Heart left ventricle (tissue), 16 donors: ENCODE results near the gene UBP1. TPM values are rescaled to one million over a fixed set of nuclear protein-coding genes. Genes with fewer than 3 reads are reported as not detected.

Experiments used
- ATAC-seq, 4 donors: fragments of 200-7000 bp; cut with Tn5 transposase; one replicate each; pipeline ENCODE4 v1.9.1; 2020 to 2022; ENCODE audit warnings: moderate library complexity in 4 of 4, mild to moderate bottlenecking in 3 of 4, moderate number of reproducible peaks in 1 of 4
- DNase-seq, 5 donors: peaks; one replicate each; pipeline ENCODE4 v3.0.0-alpha.2; 2020
- H3K27ac ChIP-seq, 12 donors: fragments of 200-600 bp; sonication (generic) in 4 of 12; one replicate each; pipeline versions ENCODE4 v1.5.0 to v1.8.0; 2016 to 2022; ENCODE audit warnings: mild to moderate bottlenecking in 2 of 12
- H3K27me3 ChIP-seq, 9 donors: fragments of 200-600 bp; sonication (generic) in 2 of 9; one replicate each; pipeline versions ENCODE4 v1.5.1 to v1.8.0; 2016 to 2022; ENCODE audit warnings: mild to moderate bottlenecking in 3 of 9
- H3K36me3 ChIP-seq, 9 donors: fragments of 200-600 bp; sonication (generic) in 2 of 9; one replicate each; pipeline versions ENCODE4 v1.5.0 to v1.8.0; 2018 to 2022; ENCODE audit warnings: mild to moderate bottlenecking in 2 of 9
- H3K4me1 ChIP-seq, 12 donors: fragments of 200-600 bp; sonication (generic) in 4 of 12; one replicate each; pipeline versions ENCODE4 v1.5.0 to v1.8.0; 2016 to 2022; ENCODE audit warnings: mild to moderate bottlenecking in 3 of 12
- H3K4me3 ChIP-seq, 12 donors: fragments of 200-600 bp; sonication (generic) in 4 of 12; one replicate each; pipeline versions ENCODE4 v1.5.0 to v1.8.0; 2017 to 2022; ENCODE audit warnings: mild to moderate bottlenecking in 9 of 12, moderate library complexity in 4 of 12
- H3K9me3 ChIP-seq, 12 donors: fragments of 200-600 bp; sonication (generic) in 4 of 12; one replicate each; pipeline versions ENCODE4 v1.5.0 to v1.8.0; 2016 to 2022; ENCODE audit warnings: mild to moderate bottlenecking in 1 of 12
- CTCF ChIP-seq, 12 donors: fragments of 200-600 bp; sonication (generic) in 4 of 12; IDR thresholded peaks; one replicate each; pipeline versions ENCODE4 v1.5.0 to v1.8.0; 2018 to 2022; ENCODE audit warnings: antibody characterized with exemption in 12 of 12, mild to moderate bottlenecking in 5 of 12
- POLR2A ChIP-seq, 2 donors: fragments of 450-650 bp; IDR thresholded peaks; one replicate each; pipeline ENCODE4 v1.6.1; 2017; ENCODE audit warnings: antibody characterized with exemption in 2 of 2, mild to moderate bottlenecking in 2 of 2, moderate library complexity in 2 of 2
- WGBS, 4 donors: extraction: QIAGEN DNeasy Blood & Tissue Kit in 2 of 4; methylation state at CpG; one replicate each; pipeline versions ENCODE4 v1.1.5 to v1.1.7; 2013 to 2018; 5-methylcytosine and 5-hydroxymethylcytosine counted together
- intact Hi-C, 10 donors: fragments of 100-400 bp; cut with DNase I; formaldehyde crosslinking; loops; one replicate each; pipeline versions ENCODE4 v1.11.1 to v1.14.2; 2022
- long read RNA-seq, 3 donors: library from polyadenylated mRNA; unstranded; transcript quantifications; one replicate each; pipeline ENCODE4 v2.0.0, GENCODE V29; 2020 to 2021
- polyA plus RNA-seq, 2 donors: library from polyadenylated mRNA; stranded (reverse); fragments of 200-250 nt; gene quantifications; one replicate each; pipeline ENCODE4 v1.2.3, GENCODE V29; 2013
- total RNA-seq, 9 donors: library from RNA; depleted of rRNA in 2 of 9; stranded (reverse); fragments of >200 nt in 2 of 9; fragmentation: NEBNext Ultra II Directional in 3 of 9; extraction: Animal tissue kit (Norgen Biotek cat#: 25700) in 3 of 9; gene quantifications; one replicate each; pipeline versions ENCODE4 v1.1.0 to v1.2.4, GENCODE V29; 2016 to 2023
- donor health status: ischemic (EF 13 %, LVEDD 7.1; RV severe dilation, severe dysfunction).
- donor health status: healthy with polysubstance abuse.
- donor health status: DM: no; HTN: yes; CAD: no.
- donor health status: DM: no; HTN: no; CAD: no.
- donor health status: ischemic (EF 25% LVEDD 6.9; RV normal size, moderate dysfunction).
- donor health status: ischemic (EF 25% LVEDD 5.7; RV mildly dilated, moderate dysfunction).
- donor health status: healthy.
- donor health status: DM: yes; HTN: yes; CAD: no.
- donor health status: ischemic (EF 35%, LVEDD 5.7; RV mildly dilated, moderate dysfunction).
- donor health status: nonischemic (EF 11% LVEDD 7.7; RV severe dilation, severe dysfunction).
- donor health status: DM: yes; HTN: yes; CAD: no.
- donor health status: PGD.
- donor health status: ischemic (EF 29% LVEDD 5.4; RV normal size, mild dysfunction).
- donor health status: nonischemic (EF 23%, LVEDD 6.1; RV moderate dilation, normal function).

The UBP1 gene
- 10 to 100 TPM; 33.0 to 53.5 (median 46.6) TPM for total RNA-seq
- 10 to 100 TPM; 11.8 to 41.3 TPM for polyA plus RNA-seq
- long read RNA-seq, donor 1, full-length matches to known transcripts, result 9 of 21 reads
- long read RNA-seq, donor 1, partial matches to known transcripts, result 8 of 21 reads
- long read RNA-seq, donor 1, other reads (novel, unspliced or antisense), result 4 of 21 reads
- long read RNA-seq, donor 2, partial matches to known transcripts, result 1 of 6 reads
- long read RNA-seq, donor 2, other reads (novel, unspliced or antisense), result 4 of 6 reads
- long read RNA-seq, donor 3, full-length matches to known transcripts, result 11 of 24 reads
- long read RNA-seq, donor 3, partial matches to known transcripts, result 7 of 24 reads
- long read RNA-seq, donor 3, other reads (novel, unspliced or antisense), result 6 of 24 reads

DNA sequence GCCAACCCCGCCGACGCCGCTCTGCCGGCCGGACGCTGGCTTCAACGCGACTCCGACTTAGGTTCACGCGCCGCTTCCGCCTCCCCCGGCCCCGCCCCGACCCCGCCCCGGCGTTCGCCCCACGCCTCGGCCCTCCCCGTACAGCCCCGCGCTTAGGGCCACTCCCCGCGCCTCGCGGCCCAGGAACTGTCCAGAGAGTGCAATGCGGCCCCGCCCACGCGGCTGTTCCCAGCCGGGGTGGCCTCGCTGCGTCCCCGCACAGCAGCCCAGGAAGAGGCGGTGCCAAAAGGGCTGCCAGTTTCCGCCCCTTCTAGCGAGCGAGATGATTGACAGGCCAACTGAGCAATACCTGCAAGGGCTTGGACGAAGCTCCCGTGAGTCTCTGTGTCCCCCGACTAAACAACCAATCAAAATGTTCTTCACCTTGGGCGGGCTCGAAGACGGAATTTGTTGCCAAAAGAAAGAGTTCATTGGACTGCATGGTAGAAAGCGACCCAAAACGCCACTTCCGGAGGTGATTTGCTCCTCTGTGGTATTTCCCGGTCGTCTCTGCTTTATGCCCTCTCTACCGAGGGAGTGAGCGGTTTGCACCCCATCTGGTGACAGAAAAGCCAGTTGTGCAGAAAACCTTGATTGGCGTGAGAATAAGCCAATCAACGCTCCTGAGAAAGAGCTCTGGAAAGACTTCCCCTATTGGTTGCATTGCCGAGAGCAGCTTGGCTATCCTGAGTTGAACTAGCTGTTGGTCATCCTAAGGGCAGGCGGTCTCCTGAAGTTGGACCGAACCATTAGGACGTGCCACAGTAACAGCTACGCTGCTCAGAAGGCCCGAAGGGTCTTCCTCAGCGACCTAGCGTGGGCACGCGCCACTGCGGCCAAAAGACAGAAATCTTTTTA is at the start of gene UBP1:
TSS of gene UBP1 (minus strand) at position 78 of the 897 bp plus-strand sequence. CDS start 557 bp downstream, outside the sequence.
- H3K4me3 ChIP-seq, result peak within 1 kb of the TSS; percentile 47 to 97 (median 78)
- peaks cover 5 to 45% (median 36%) of the 10 kb centered on the region in 12 donors for H3K4me1 ChIP-seq
- peak; percentile 95 to 97 (median 96) for ATAC-seq
- TF ChIP-seq CTCF (IDR thresholded peaks at IDR 0.05) (peak in 2 of 12 donors; percentile 5 to 24), POLR2A (IDR thresholded peaks at IDR 0.05) (peak in 1 of 2 donors; percentile 80)
- no peaks in the 10 kb centered on the region for H3K36me3 ChIP-seq
- H3K27ac ChIP-seq, result peak within 1 kb of the TSS; percentile 93 to 100 (median 97)
- peak; percentile 100 for DNase-seq
- H3K27me3 ChIP-seq, result no peaks in the 10 kb centered on the region
- 0 to 1% (median 1%) methylated on average over 20 to 68 of the region's 68 CpGs for WGBS, 4 donors
- intact Hi-C loops, result loop anchor here in 2 of 10 donors (2.0 to 10.0 kb wide), 3 partner anchors 98 to 354 kb away; partner anchors contain the start of genes CLASP2 (in 2 of the 2) and PDCD6IP (in 1 of the 2)
- H3K9me3 ChIP-seq, result no peaks in the 10 kb centered on the region

DNA sequence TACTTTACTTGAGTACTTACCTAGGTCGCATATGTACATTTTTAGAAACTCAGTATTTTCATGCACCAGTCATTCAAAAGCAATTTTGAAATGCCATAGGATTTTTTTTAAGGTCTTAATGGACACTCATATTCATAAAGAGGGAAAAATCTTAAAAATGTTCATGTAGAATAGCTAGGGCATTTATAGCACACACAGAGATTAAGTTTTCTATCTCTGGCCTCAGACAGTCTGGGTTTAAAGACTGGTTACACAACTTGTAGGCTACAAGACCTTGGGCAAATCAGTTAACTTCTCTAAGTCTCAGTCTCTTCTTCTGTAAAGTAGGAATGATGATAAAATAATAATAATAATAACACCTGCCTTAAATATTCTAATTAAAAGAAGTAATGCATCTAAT is 48.5 kb upstream of the UBP1 start:
- ATAC-seq, result no peak

DNA sequence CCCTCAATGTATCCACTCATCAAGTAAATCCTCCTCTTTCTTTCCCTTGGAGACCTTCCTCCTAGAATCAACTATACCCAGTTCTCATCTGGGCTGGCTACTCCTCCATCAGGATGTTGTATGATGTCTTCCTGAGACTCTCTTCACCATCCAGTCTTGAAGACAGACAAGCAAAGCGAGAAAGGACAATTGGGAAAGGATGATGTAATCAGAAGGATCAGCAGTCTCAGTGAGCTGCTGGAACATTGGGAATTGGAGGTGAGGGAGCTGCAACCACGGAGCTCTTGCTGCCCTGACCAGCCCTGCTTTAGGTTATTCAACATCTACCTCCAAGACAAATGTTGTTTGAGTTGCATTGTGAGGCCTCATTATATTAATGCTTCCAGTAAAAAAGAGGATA is 48.0 kb upstream of the UBP1 start:
- 87 to 97% (median 90%) methylated on average over 2 of the region's 2 CpGs for WGBS, 4 donors
- intact Hi-C loops, result no loop called here
- Histone ChIP-seq H3K27ac (no peak overlapping the region), H3K27me3 (no peaks in the 10 kb centered on the region), H3K4me1 (no peaks in the 10 kb centered on the region), H3K4me3 (no peak overlapping the region), H3K36me3 (no peaks in the 10 kb centered on the region), H3K9me3 (no peaks in the 10 kb centered on the region)
- ATAC-seq, result no peak
- TF ChIP-seq CTCF (IDR thresholded peaks at IDR 0.05), result no peak
- TF ChIP-seq POLR2A (IDR thresholded peaks at IDR 0.05), result no peak
- no peak for DNase-seq

More for the DNA sequence above, 48.5 kb upstream of the UBP1 start:
- Histone ChIP-seq H3K27me3 (no peaks in the 10 kb centered on the region), H3K4me3 (no peak overlapping the region), H3K36me3 (no peaks in the 10 kb centered on the region), H3K27ac (no peak overlapping the region), H3K9me3 (no peaks in the 10 kb centered on the region), H3K4me1 (no peaks in the 10 kb centered on the region)
- TF ChIP-seq CTCF (IDR thresholded peaks at IDR 0.05) (no peak), POLR2A (IDR thresholded peaks at IDR 0.05) (no peak)
- WGBS, 4 donors, result 92 to 98% (median 96%) methylated on average over 1 of the region's 1 CpG
- no peak for DNase-seq
- intact Hi-C loops, result no loop called here

DNA sequence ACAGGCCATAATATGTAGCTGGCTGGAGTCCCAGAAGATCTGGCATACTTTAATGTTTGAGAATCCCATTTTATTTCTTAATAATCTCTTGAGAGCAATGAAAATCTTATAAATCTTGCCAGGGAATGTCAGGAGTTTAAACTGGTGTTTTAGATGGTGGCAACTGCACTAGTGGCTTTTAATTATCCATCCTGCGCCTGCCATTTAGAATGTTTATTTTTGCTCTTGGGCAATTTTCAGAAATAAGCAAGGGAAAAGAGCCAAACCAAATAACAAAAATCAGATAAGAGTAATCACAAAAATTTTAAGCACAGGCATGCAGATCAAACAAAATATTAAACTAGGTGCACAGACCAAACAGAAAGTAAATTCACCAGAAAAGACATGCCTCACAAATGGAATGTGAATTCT is 41.9 kb upstream of the UBP1 start:
- H3K36me3 ChIP-seq, result no peaks in the 10 kb centered on the region
- no peak overlapping the region for H3K27ac ChIP-seq
- H3K9me3 ChIP-seq, result no peaks in the 10 kb centered on the region
- WGBS, 4 donors, result 60 to 82% (median 65%) methylated on average over 1 of the region's 1 CpG
- ATAC-seq (no peak), DNase-seq (no peak)
- no peaks in the 10 kb centered on the region for H3K27me3 ChIP-seq
- no peak overlapping the region for H3K4me3 ChIP-seq
- H3K4me1 ChIP-seq, result peaks cover 0 to 10% (median 0%) of the 10 kb centered on the region in 12 donors
- TF ChIP-seq POLR2A (IDR thresholded peaks at IDR 0.05) (no peak), CTCF (IDR thresholded peaks at IDR 0.05) (no peak)
- intact Hi-C loops, result no loop called here
